Measurements from ENCODE around the gene BPIFA1. TPM values are rescaled to one million over a fixed set of nuclear protein-coding genes. Genes with fewer than 3 reads are reported as not detected.

Gene BPIFA1
- total and polyA plus RNA-seq, 9 donors: not detected

- Histone ChIP-seq H3K9me3 (replicated peaks; ENCODE audit: control insufficient read depth, low read depth, low read length) (no peaks in the 10 kb centered on the region), H3K4me1 (ENCODE audit: control insufficient read depth, insufficient read depth, low read length) (no peaks in the 10 kb centered on the region), H3K36me3 (ENCODE audit: control insufficient read depth, insufficient read depth, low read length) (no peaks in the 10 kb centered on the region), H3K4me3 (ENCODE audit: low read length) (no peak overlapping the region), H3K27me3 (ENCODE audit: control insufficient read depth, insufficient read depth, low read length) (peaks cover 9% of the 10 kb centered on the region), H3K27ac (ENCODE audit: low read length) (no peak overlapping the region)
- WGBS (ENCODE audit: insufficient coverage): 69% methylated on average over 2 of the region's 6 CpGs
- no peak for DNase-seq
Measured at GRCh38 chr20:33237989-33238388, 2.2 kb downstream of the BPIFA1 start.

GRCh38 chr20:33239418-33239817 is 3.6 kb downstream of the BPIFA1 start:
- H3K27me3 ChIP-seq (ENCODE audit: control insufficient read depth, insufficient read depth, low read length): peaks cover 7% of the 10 kb centered on the region
- no peaks in the 10 kb centered on the region for H3K36me3 ChIP-seq (ENCODE audit: control insufficient read depth, insufficient read depth, low read length)
- no peak for DNase-seq
- WGBS (ENCODE audit: insufficient coverage): no CpG with 5 or more reads among the region's 1 CpG
- H3K27ac ChIP-seq (ENCODE audit: low read length): no peak overlapping the region
- H3K4me3 ChIP-seq (ENCODE audit: low read length): no peak overlapping the region
- H3K9me3 ChIP-seq (replicated peaks; ENCODE audit: control insufficient read depth, low read depth, low read length): no peaks in the 10 kb centered on the region
- H3K4me1 ChIP-seq (ENCODE audit: control insufficient read depth, insufficient read depth, low read length): no peaks in the 10 kb centered on the region

DNA sequence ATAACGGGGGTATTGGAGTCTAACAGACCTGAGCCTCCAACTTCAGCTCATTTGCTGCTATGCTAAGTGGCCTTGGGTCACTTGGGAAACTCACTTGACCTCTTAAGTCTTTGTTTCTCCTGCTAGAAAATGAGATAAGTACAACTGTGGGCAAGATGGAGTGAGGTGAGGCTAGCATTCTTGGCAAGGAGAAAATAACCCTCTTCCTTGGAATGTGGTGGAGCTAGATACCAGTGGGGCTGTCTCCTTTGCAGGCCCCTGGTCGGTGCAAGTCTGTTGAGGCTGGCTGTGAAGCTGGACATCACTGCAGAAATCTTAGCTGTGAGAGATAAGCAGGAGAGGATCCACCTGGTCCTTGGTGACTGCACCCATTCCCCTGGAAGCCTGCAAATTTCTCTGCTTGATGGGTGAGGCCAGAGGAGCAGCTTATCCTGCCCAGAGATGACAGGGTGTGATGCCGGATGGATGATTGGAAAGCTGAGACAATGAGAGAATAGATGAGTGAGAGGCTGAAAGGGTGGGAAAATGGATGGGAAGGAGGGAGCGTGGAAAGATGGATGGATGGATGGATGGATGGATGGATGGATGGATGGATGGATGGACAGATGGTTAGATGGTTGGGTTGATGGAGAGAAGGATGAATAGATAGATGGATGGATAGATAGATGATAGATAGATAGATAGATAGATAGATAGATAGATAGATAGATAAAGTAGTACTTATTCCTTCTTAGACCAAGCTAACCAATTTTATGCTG is 4.4 kb downstream of the BPIFA1 start:
- DNase-seq: no peak
- H3K36me3 ChIP-seq (ENCODE audit: control insufficient read depth, insufficient read depth, low read length): no peaks in the 10 kb centered on the region
- no peak overlapping the region for H3K4me3 ChIP-seq (ENCODE audit: low read length)
- no peaks in the 10 kb centered on the region for H3K4me1 ChIP-seq (ENCODE audit: control insufficient read depth, insufficient read depth, low read length)
- peaks cover 7% of the 10 kb centered on the region for H3K27me3 ChIP-seq (ENCODE audit: control insufficient read depth, insufficient read depth, low read length)
- 72% methylated on average over 4 of the region's 4 CpGs for WGBS (ENCODE audit: insufficient coverage)
- H3K9me3 ChIP-seq (replicated peaks; ENCODE audit: control insufficient read depth, low read depth, low read length): no peaks in the 10 kb centered on the region
- H3K27ac ChIP-seq (ENCODE audit: low read length): no peak overlapping the region

DNA sequence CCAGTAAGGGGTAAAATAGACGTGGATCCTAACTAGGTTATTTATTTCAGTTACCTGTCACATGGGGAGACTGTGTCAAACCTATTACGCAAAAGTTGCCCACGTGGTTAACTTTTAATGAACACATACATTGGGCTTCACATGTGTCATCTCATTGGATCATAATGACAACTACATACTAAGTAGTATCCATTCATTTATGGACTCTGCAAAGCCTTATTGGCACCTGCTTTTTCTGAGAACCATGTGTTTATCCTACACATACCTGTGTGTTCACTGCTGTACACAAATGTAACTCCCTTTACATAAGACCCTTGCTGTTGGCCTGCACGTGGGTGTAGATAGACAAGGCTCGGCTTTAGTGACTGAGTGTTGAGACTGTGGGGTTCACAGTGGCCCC is 5.1 kb downstream of the BPIFA1 start:
- Histone ChIP-seq H3K4me3 (ENCODE audit: low read length) (no peak overlapping the region), H3K36me3 (ENCODE audit: control insufficient read depth, insufficient read depth, low read length) (no peaks in the 10 kb centered on the region), H3K27me3 (ENCODE audit: control insufficient read depth, insufficient read depth, low read length) (peaks cover 3% of the 10 kb centered on the region), H3K4me1 (ENCODE audit: control insufficient read depth, insufficient read depth, low read length) (no peaks in the 10 kb centered on the region), H3K27ac (ENCODE audit: low read length) (no peak overlapping the region), H3K9me3 (replicated peaks; ENCODE audit: control insufficient read depth, low read depth, low read length) (no peaks in the 10 kb centered on the region)
- WGBS (ENCODE audit: insufficient coverage): 88% methylated on average over 2 of the region's 5 CpGs
- no peak for DNase-seq

DNA sequence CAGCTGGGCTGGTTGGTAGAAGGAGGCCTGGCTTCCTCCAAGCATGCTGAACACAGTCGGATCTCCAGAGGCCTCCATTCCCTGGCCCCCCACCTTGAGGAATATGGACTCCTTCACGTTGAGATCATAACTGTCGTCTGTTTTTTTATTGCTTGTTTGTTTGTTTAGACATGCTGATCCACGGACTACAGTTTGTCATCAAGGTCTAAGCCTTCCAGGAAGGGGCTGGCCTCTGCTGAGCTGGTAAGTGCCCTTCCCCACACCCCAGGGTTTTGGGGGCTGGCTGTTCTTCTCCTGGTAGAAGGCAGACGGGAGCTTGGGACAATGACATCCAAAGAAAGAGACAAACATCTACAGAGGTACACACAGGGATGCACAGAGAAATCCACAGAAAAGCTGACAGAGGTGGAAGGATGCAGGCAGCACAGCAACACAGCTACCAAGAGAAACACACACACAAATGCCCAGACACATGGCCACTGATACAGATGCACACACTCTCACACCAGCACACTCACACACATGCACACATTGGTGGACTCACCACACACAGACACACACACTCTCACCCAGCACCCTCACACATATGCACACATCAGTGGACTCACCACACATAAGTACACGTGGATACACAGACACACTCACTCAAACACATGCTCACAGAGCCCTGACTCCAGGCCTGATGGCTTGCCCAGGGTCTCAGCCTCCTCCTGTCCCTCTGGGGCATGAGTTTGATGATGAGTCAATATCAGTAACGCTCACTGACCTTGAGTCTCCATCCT is 6.7 kb downstream of the BPIFA1 start:
- Histone ChIP-seq H3K27ac (ENCODE audit: low read length) (no peak overlapping the region), H3K27me3 (ENCODE audit: control insufficient read depth, insufficient read depth, low read length) (no peaks in the 10 kb centered on the region), H3K9me3 (replicated peaks; ENCODE audit: control insufficient read depth, low read depth, low read length) (no peaks in the 10 kb centered on the region), H3K4me1 (ENCODE audit: control insufficient read depth, insufficient read depth, low read length) (no peaks in the 10 kb centered on the region), H3K4me3 (ENCODE audit: low read length) (no peak overlapping the region), H3K36me3 (ENCODE audit: control insufficient read depth, insufficient read depth, low read length) (no peaks in the 10 kb centered on the region)
- no peak for DNase-seq
- 53% methylated on average over 2 of the region's 7 CpGs for WGBS (ENCODE audit: insufficient coverage)

DNA sequence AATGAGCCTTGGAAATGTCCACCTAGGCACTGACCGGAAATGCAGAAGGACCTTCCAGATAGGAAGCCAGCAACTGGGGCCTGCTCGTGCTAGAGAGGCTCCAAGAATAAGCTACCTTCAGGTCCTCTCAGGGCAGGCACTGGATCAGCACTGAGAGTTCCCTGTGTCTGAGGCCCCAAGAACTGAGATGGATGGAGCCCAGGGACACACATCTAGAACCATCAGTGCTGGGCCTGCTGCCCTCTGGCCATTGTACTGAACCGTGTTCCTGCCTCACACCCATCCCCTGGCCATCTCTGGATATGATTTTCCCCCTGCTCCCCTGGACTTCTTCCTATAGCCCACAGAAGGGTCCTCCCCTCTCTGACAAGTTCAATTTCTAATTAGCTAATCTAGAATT is 10.3 kb downstream of the BPIFA1 start:
- Histone ChIP-seq H3K4me3 (ENCODE audit: low read length) (no peak overlapping the region), H3K36me3 (ENCODE audit: control insufficient read depth, insufficient read depth, low read length) (no peaks in the 10 kb centered on the region), H3K27me3 (ENCODE audit: control insufficient read depth, insufficient read depth, low read length) (no peaks in the 10 kb centered on the region), H3K27ac (ENCODE audit: low read length) (no peak overlapping the region), H3K4me1 (ENCODE audit: control insufficient read depth, insufficient read depth, low read length) (no peaks in the 10 kb centered on the region), H3K9me3 (replicated peaks; ENCODE audit: control insufficient read depth, low read depth, low read length) (no peaks in the 10 kb centered on the region)
- DNase-seq: no peak
- WGBS (ENCODE audit: insufficient coverage): 59% methylated on average over 3 of the region's 3 CpGs

GRCh38 chr20:33249456-33249855 is 13.7 kb downstream of the BPIFA1 start:
- no peaks in the 10 kb centered on the region for H3K27me3 ChIP-seq (ENCODE audit: control insufficient read depth, insufficient read depth, low read length)
- 91% methylated on average over 1 of the region's 1 CpG for whole genome bisulfite sequencing (ENCODE audit: insufficient coverage)

GRCh38 chr20:33250666-33251065 is 14.9 kb downstream of the BPIFA1 start:
- 80% methylated on average over 1 of the region's 2 CpGs for WGBS (ENCODE audit: insufficient coverage)
- no peaks in the 10 kb centered on the region for H3K9me3 ChIP-seq (replicated peaks; ENCODE audit: control insufficient read depth, low read depth, low read length)
- H3K36me3 ChIP-seq (ENCODE audit: control insufficient read depth, insufficient read depth, low read length): no peaks in the 10 kb centered on the region
- H3K27ac ChIP-seq (ENCODE audit: low read length): no peak overlapping the region
- H3K4me3 ChIP-seq (ENCODE audit: low read length): no peak overlapping the region
- H3K4me1 ChIP-seq (ENCODE audit: control insufficient read depth, insufficient read depth, low read length): no peaks in the 10 kb centered on the region
- no peak for DNase-seq
- no peaks in the 10 kb centered on the region for H3K27me3 ChIP-seq (ENCODE audit: control insufficient read depth, insufficient read depth, low read length)

More at GRCh38 chr20:33249456-33249855, 13.7 kb downstream of the BPIFA1 start:
- DNase-seq: peak; percentile 33
- H3K36me3 ChIP-seq (ENCODE audit: control insufficient read depth, insufficient read depth, low read length): no peaks in the 10 kb centered on the region
- no peak overlapping the region for H3K27ac ChIP-seq (ENCODE audit: low read length)
- no peaks in the 10 kb centered on the region for H3K4me1 ChIP-seq (ENCODE audit: control insufficient read depth, insufficient read depth, low read length)
- no peak overlapping the region for H3K4me3 ChIP-seq (ENCODE audit: low read length)
- H3K9me3 ChIP-seq (replicated peaks; ENCODE audit: control insufficient read depth, low read depth, low read length): no peaks in the 10 kb centered on the region

- 58% methylated on average over 1 of the region's 3 CpGs for WGBS (ENCODE audit: insufficient coverage)
- no peak overlapping the region for H3K27ac ChIP-seq (ENCODE audit: low read length)
- no peaks in the 10 kb centered on the region for H3K27me3 ChIP-seq (ENCODE audit: control insufficient read depth, insufficient read depth, low read length)
- no peak for DNase-seq
- H3K9me3 ChIP-seq (replicated peaks; ENCODE audit: control insufficient read depth, low read depth, low read length): no peaks in the 10 kb centered on the region
- no peaks in the 10 kb centered on the region for H3K4me1 ChIP-seq (ENCODE audit: control insufficient read depth, insufficient read depth, low read length)
- H3K36me3 ChIP-seq (ENCODE audit: control insufficient read depth, insufficient read depth, low read length): no peaks in the 10 kb centered on the region
- no peak overlapping the region for H3K4me3 ChIP-seq (ENCODE audit: low read length)
Measured at GRCh38 chr20:33251496-33251895, 15.7 kb downstream of the BPIFA1 start.

- WGBS (ENCODE audit: insufficient coverage): no CpG with 5 or more reads among the region's 3 CpGs
- Histone ChIP-seq H3K36me3 (ENCODE audit: control insufficient read depth, insufficient read depth, low read length) (no peaks in the 10 kb centered on the region), H3K27me3 (ENCODE audit: control insufficient read depth, insufficient read depth, low read length) (no peaks in the 10 kb centered on the region), H3K4me1 (ENCODE audit: control insufficient read depth, insufficient read depth, low read length) (no peaks in the 10 kb centered on the region), H3K27ac (ENCODE audit: low read length) (no peak overlapping the region), H3K4me3 (ENCODE audit: low read length) (no peak overlapping the region), H3K9me3 (replicated peaks; ENCODE audit: control insufficient read depth, low read depth, low read length) (no peaks in the 10 kb centered on the region)
- DNase-seq: no peak
Measured at GRCh38 chr20:33252460-33252859, 16.7 kb downstream of the BPIFA1 start.
